GM19455 (cell line): ENCODE results near the gene MYF6.

Source experiments
- ATAC-seq: cut with Tn5 transposase; IDR thresholded peaks from one replicate; pipeline ENCODE4 v1.9.1; 2021; ENCODE audit not compliant: unreplicated experiment

Gene MYF6

DNA sequence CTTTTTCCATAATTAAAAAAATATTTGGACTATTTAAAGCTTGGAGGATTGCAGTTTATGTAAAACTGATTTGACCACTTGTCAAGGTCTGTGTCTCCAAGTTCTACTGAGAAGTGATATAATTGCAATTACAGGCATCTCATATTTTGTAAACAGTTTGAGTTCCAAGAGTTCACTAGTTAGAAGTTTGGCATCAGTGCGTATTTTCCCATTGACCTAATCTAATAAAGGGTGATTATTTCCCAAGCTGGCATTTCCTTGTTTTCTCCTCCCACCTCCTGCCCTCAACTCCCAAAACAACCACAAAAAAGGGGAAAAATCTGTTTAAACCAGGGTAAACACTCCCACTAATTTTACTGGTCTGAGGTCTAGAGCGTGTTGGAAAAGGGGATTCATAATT lies 3.0 kb upstream of the MYF6 start:
- no peak for ATAC-seq

- ATAC-seq: no peak
These were observed 410 bp downstream of the MYF6 start for GRCh38 chr12:80707830-80708258.

DNA sequence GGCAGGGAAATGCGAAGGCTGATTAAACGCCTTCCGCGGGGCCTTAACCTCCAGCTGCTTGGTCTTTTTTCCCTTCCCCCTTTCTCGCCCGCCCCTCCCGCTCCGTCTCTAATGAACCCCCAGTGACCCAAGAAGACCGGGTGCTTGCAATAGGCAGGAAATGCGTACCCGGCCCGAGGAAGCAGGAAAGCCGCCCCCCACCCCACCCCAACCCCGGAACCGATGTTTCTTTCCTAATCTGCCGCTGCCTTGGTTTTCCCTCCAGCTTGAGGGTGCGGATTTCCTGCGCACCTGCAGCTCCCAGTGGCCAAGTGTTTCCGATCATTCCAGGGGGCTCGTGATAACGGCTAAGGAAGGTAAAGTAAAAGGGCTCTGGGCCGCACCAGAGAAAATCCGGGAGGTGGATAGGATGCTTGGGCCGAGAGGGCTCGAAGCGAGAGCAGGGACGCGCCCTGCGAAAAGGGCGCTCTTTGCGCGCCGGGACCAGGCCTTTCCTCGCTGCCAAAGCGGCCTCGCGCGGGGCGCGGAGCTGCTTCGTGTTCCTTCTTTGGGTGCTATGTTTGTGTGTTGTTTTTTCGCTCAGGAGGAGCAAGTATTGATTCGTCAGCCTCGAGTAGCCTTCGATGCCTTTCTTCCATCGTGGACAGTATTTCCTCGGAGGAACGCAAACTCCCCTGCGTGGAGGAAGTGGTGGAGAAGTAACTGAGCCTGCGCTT lies 983 bp downstream of the MYF6 start:
- no peak for ATAC-seq

GRCh38 chr12:80708975-80709328 lies 1.5 kb downstream of the MYF6 start:
- ATAC-seq: no peak

GRCh38 chr12:80709811-80710726 lies 2.6 kb downstream of the MYF6 start:
- peak; percentile 65 for ATAC-seq

DNA sequence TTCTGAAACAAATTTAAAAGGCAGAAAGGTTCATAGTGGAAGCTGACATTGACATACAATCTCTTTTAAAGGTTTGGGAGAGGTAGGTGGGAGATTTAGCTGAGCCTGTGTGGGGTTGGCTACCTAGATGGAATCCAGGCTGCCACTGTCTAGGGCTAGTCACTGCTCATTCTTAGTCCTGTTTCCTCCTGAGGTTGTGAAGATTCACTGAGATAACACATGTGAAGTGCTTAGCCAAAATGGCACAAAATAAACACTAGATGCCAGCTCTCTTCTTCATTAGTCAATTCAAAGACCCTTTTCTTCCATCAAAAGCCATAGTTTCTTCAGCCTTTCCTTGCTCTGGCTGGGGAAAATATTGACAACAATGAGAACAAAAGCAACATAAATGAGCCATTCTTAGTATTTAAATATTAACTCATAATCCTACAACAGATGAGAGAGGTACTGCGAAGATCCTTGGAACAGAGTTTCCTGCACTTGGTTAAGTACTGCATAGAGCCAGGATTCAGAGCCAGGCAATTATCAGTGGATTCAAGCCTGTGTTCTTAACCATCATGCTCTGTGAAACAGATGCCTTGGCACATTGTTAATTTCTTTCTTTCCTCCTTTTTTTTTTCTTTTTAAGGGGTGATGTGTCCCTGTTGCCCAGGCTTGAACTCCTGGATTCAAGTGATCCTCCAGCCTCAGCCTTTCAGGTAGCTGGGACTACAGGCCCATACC lies 3.5 kb downstream of the MYF6 start:
- peak; percentile 27 for ATAC-seq

- ATAC-seq: no peak
These were observed 4.4 kb downstream of the MYF6 start for GRCh38 chr12:80711866-80712265.

- ATAC-seq: no peak
These were observed 5.4 kb downstream of the MYF6 start for GRCh38 chr12:80712866-80713265.

DNA sequence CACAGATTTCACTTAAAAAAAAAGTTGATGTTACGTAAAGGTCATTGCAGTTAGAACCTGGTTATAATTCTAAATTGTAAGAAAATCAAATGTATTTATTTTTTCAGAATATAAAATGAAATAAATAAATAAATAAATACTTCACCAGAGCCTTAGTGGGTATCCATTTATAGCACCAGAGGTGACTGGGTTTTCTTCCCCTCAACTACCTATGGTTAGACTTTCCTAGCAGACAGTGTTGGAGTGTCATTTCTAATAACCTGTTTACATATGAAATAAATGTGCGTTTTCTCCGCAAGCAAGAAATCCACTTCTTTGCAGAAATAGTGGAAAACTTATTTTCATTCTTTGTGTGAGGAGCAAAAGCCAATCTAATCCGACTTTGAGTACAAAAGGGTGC lies 6.0 kb downstream of the MYF6 start:
- no peak for ATAC-seq

- ATAC-seq: no peak
These were observed 6.6 kb downstream of the MYF6 start for GRCh38 chr12:80714055-80714454.

GRCh38 chr12:80714846-80715245 lies 7.4 kb downstream of the MYF6 start:
- no peak for ATAC-seq

GRCh38 chr12:80715713-80716249 lies 8.3 kb downstream of the MYF6 start:
- ATAC-seq: no peak

- ATAC-seq: no peak
These were observed 9.4 kb downstream of the MYF6 start, which contains the start of gene MYF5 for GRCh38 chr12:80716696-80717469. Gene MYF5 (plus strand): TSS chr12:80716912. CDS start chr12:80717064, 152 bp downstream.

GRCh38 chr12:80717856-80718255 lies 10.4 kb downstream of the MYF6 start:
- no peak for ATAC-seq

- ATAC-seq: no peak
These were observed 13.1 kb downstream of the MYF6 start for GRCh38 chr12:80720516-80720915.

GRCh38 chr12:80721326-80721725 lies 13.9 kb downstream of the MYF6 start:
- ATAC-seq: no peak

GRCh38 chr12:80745851-80746505 lies 38.5 kb downstream of the MYF6 start:
- no peak for ATAC-seq

DNA sequence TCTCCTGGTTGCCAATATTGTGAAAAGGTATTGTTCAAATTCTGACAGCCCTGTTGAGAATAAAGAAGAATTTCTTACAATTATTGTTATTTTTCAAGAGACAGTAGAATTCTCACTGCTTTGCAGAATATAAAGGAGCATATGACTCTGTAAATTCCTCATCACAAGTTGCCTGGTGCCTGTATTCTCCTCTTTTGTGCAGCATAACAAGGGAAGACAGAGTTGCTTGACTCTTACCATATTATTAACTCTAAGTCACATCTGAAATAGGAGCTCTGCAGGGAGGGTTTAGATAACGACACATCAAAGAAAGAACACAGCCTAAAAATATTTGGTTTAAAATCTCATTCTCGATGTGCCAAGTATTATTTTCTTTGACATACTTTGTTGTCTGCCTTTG lies 40.4 kb downstream of the MYF6 start:
- no peak for ATAC-seq

DNA sequence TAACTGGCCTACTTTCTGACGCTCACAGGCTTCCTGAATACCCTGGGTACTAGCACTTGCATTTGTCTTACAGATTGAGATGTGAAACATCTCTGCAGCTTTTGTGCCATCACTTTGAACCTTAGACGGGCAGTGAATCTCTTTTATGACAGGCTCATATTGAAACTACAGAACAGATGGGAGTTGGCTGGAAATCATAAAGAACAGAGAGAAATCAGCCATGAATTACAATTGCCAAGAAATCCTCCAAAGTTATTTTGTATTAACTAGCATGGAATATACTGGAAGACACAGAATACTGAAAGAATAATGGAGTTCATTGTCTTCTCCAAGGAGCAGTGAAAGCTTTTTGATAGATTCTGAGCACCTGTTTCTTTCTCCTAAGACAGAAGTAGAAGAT lies 42.0 kb downstream of the MYF6 start:
- no peak for ATAC-seq

DNA sequence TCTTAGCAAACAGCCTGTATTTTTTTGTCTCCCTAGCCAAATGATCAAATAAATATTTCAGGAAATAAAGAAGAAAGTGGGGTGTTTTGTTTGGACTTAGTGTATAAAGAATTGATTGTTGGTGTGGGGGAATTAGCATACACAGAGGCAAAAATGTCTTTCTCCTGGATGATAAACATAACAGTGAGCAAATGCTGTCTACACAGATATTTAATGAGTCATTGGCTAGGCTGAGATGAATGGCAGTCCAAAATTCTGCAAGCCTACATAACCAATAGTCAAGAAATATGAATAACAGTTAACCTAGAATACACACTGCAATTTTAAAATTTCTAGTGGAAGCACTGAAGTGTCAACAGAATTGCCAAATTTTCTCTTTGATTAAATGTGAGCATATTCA lies 45.0 kb downstream of the MYF6 start:
- no peak for ATAC-seq
